Midbrain (tissue), 1 donor: ENCODE measurements around the gene STON2.

Experiments used
- DNase-seq: peaks from one replicate; lab custom pipeline; 2025; lab: John Stamatoyannopoulos, UW

Gene STON2

GRCh38 chr14:81331229-81332021 is 68.7 kb downstream of the STON2 start:
- DNase-seq = peak; percentile 57

- no peak for DNase-seq
Measured at GRCh38 chr14:81330619-81331122, 69.5 kb downstream of the STON2 start.

DNA sequence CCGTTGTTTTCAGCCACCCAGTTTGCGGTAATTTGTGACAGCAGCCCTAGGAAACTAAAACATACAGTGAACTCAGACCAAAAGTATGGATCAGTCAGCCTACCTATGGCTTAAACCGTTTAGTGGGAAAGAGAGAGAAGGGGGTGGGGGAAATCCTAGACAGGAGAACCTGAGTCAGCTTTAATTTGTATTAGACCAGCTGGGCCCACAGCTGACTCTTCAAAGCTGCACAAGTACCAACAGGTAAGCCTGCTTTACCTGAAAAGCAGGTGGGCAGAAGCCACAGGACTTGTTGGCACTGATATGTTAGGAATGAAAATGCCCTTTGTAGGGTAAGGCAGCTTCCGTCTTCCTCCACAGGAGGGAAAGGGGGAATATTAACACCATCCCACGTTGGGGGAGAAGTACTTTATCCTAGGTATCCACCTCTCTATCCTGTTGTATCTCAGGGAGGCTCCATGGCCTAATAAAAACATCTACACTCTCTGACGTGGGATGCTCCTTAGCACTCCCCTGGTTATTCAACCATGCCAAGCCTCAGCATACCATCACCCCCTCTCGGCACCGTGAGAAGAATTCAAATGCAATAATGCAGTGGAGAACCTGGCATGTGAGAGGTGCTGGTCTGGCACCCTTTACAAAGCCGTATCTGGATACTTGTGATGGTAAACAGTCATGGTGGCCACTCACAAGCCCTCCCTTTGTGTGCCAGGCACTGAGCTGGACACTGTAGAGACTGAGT is 70.3 kb downstream of the STON2 start:
- DNase-seq = no peak

DNA sequence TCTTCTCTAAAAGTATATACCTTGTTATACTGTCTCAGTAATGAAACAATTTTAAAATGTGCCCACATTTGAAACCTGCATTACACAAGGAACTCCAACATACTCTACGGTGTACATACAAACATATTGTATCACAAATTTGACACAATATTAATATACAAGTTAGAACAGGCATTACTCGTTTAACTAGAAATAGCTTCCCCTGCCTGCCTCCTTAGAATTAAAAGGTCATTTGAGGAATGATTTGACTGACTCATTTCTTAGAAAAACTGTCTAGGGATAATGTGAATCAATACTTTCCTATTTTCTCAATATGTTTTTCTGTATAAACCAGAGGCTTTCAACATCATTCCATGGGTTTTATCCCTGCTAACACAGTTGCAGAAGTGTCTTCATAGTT is 73.7 kb downstream of the STON2 start:
- no peak for DNase-seq

DNA sequence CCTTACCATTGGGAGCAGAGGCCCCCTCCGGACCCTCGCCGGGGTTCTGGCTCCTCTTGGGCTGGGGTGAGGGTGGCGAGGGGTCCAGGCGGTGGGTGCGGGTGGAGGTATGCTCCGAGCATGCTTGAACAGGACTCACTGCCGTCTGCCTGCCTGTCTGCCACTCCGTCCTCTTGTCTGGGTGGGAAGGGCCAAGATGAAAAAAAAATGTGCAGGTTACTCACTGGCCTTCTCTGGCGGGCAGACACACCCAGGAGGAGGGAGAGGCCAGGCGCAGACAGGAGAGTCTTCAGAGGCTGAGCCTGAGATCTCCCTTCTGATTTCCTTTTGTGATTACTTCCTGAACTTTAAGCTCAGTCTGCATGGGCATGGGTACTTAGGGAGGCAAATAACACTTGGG is 76.1 kb downstream of the STON2 start:
- DNase-seq = no peak

DNA sequence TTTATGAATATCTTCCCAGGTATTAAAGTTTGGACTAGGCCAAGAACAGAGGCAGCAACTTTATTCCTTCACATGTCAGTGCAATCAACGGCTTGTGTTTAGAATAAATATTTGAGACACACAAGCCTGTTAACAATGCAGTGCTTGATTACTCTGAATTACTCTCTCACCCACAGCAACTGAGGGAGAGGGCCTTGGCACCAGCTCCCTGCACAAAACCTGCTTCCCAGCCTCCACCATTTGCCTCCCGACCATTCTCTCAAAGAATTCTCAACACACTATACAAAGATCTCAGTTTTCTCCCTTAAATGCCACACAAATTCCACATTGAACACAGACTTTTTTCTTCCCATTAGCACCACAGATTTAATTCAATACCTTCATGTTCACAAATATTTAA is 77.0 kb downstream of the STON2 start:
- peak; percentile 45 for DNase-seq

DNA sequence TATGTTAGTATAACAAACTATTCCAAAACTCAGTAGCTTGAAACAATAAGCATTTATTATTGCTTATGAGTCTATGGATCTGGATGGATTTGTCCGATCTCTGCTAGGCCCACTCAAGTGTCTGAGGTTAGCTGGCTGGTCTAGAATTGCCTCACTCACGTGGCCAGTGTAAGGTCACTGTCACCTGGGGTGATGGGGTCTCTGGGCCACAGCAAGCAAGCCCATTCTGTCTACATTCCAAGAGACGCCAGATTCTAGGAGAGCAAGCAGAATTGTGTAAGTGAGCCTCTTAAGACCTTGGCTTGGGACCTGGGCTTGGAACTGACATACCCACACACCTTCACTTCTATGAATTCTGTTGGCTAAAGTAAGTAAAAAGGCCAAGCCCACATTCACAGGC is 80.2 kb downstream of the STON2 start:
- DNase-seq = no peak

DNA sequence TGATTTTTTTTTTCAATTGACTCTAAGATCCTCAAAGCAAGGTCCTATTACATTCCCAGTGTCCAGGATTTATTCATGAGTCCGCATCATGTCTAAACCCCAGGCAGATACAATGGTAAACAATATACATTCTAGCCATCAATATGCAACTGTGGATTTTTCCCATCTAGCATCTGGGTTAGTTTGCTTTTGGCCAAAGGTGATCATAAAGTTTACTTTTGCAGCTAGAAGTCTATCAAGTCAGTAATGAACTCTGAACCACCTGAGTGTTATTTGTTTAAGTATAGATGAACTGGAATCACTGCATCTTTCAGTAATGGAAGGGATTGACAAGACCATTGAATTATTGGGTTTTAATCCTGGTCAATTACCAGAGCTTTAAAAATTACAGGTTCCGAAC is 80.8 kb downstream of the STON2 start:
- DNase-seq = no peak

- no peak for DNase-seq
Measured at GRCh38 chr14:81315341-81315740, 84.8 kb downstream of the STON2 start.

DNA sequence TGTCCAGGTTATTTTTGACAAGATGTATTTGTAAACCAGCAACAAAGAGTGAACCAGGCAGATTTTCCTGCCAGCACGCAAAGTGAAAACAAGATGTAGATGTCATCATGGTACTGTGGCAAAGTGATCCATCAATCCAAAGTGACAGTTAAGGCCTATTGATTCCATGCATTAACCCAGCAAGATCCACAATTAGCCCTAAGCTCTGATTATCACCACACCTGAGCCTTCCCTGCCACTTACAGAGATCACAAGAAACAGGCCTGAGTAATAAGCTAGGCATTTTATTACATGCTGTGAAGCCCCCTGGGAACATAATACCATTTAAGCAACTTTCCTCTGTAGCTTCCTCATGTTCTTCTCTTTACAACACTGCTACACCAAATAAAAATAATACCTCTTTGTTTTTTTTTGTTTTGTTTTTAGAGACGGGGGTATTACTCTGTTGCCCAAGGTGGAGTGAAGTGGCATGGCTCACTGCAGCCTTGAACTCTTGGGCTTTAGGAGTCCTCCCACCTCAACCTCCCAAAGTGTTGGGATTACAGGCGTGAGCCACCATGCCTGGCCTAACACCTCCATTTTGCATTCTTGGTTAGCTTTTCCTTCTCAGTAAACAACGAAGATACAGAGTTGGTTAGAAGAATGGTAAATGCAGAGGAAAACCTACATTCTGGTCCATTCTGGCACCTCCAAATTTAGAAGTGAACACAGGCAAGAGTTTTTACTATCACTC is 85.5 kb downstream of the STON2 start:
- no peak for DNase-seq

DNA sequence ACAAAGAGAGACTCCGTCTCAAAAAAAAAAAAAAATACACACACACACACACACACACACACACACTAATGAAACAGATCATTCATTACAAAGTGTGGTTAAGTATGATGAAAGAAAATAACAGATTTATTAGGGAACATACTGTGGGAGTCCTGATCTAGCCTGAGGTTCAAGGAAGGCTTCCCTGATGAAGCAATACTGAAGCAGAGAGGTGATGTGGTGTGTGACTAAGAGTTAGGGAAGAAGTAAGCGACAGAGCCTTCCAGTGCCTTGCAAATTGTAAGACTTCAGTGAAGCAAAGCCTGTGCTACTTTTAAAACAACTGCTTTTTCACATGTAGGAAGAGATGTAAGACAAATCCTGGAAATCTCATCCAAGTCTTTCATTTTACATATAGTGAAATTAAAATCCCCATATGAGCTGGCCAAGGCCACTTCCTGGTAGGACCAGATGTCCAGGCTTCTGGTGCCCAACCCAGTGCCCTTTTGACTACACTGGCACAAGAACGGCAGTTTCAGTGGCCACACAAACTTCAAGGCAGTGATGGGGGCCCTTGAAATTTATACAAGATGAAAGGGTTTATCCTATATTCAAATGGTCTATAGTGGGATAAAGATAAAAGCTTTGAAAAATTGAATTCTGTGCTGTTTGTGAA is 86.2 kb downstream of the STON2 start:
- DNase-seq = no peak

DNA sequence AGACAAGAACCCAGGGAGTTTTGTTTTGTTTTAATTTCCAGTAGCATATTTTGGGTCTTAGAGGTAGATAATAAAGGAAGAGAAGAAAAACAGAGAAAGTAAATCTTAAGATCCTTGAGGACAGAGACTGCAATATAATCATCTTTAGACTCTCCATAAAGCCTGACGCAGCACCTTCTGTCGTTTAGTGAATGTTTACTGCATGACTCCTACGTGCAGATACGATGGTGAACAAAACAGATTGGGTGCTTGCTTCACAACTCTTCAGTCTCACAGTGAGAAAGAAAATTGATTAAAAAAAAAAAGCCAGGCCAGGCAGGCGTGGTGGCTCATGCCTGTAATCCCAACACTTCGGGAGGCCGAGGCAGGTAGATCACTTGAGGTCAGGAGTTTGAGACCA is 86.9 kb downstream of the STON2 start:
- no peak for DNase-seq

DNA sequence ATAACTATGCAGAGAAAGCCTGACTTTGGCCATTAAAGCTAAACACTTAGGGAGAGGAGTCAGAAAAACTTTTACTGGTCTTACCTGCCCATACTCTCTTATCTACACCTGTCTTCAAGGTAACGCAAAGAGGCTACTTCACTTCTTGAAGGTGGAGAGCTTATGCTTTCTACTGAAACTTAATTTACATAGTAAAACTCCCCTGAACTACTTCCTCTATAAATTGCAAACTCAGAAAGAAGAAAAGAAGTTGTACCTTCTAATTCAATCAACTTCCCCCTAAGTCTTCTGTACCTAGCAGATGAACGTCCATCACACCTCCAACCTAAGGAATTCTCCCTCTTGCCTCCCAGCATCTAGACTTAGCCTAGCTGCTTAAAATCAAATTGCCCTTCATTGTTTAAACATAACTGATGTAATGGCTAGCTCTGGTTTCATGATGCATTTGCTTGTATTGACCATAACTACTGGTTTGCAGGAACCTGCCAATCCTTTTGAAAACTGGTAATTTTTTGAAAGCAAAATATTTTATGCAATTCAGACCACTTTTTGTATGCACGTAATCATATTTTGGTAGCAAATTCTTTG is 87.7 kb downstream of the STON2 start:
- DNase-seq = no peak

- DNase-seq = no peak
Measured at GRCh38 chr14:81311778-81312177, 88.3 kb downstream of the STON2 start.

GRCh38 chr14:81311141-81311540 is 89.0 kb downstream of the STON2 start:
- DNase-seq = no peak

DNA sequence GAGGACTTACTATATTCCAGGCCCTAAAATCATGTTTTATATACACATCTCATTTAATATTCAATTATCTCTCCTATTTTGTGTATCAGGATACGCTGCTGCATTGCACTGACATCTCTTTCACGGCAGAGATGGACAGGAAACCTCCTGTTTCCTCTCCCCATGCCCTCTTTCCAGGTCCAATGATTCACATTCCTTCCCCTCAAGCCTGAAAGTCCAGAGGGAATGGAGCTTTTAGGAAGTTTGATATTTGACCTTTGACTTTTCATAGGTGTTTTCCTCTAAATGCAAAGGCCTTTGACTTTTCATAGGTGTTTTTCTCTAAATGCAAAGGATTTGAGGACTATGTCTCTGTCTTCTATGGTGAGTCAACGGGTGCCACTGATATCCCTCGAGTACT is 89.5 kb downstream of the STON2 start:
- DNase-seq = no peak

DNA sequence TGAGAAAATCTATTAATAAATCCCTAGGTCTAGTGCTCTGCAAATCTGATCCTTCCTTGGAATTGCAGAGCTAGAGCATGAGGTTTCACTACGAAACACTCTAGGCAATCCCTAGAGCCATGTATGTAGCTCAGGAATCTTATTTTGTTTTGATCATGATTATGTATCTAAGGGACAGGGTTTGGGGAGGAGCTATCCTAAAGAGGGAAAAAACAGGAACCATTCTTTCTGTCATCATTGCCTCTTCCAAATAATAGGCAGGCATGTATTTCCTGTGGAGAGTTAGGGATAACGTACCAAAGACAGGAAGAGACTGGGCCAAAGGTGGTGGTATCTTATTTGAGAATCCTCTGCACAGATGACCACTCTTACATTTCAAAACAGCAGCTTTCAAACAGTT is 90.6 kb downstream of the STON2 start:
- no peak for DNase-seq

- DNase-seq = no peak
Measured at GRCh38 chr14:81305743-81306142, 94.4 kb downstream of the STON2 start.

GRCh38 chr14:81305065-81305464 is 95.1 kb downstream of the STON2 start:
- no peak for DNase-seq

GRCh38 chr14:81303258-81303935 is 96.7 kb downstream of the STON2 start:
- no peak for DNase-seq

GRCh38 chr14:81302638-81303037 is 97.5 kb downstream of the STON2 start:
- no peak for DNase-seq
